ENCODE results near the gene EEFSEC. TPM values are rescaled to one million over a fixed set of nuclear protein-coding genes. Genes with fewer than 3 reads are reported as not detected.

Gene EEFSEC
- total RNA-seq, 1 experiment from 2014 or later, result 14.0 TPM

DNA sequence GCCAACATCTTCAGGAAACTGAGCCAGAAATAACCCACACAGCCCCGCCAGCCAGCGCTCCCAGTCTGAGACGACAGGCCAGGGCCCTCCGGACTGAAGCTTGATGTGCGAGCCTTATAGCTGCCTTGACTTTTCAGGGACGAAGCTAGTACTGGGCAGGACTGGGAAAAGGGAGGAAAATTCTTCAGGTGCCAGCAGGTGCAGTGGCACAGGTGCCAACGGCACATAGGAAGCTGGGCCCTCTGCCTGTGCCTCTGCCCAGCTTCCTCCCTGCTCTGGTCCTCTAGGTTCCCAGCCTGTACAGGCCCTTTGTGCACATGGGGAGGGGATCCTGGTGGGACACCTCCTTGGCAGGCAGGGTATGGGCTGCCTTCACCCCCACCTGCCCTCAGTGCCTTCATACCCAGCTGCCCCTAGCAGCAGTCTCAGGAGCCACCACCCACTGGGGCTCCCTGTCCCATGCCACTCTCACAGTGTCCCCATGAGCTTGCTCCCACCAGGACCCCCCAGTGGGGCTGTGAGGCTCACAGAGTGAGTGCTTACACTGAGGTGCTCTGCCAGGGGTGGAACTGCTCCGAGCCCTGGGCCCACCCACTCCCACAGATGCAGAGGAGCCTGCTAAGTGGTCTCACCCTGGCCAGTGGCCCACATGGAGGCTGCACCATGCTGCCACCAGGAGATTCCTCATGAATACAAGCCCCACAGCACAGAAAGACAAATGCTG lies 252.4 kb downstream of the EEFSEC start:
- Mint-ChIP-seq H3K27ac (ENCODE audit: unreplicated experiment) (no peak overlapping the region), H3K4me3 (ENCODE audit: unreplicated experiment) (no peak overlapping the region), H3K4me1 (ENCODE audit: low read depth, unreplicated experiment) (no peaks in the 10 kb centered on the region), H3K27me3 (ENCODE audit: insufficient read depth, unreplicated experiment) (no peaks in the 10 kb centered on the region), H3K9me3 (ENCODE audit: unreplicated experiment) (no peaks in the 10 kb centered on the region), H3K36me3 (ENCODE audit: insufficient read depth, unreplicated experiment) (no peaks in the 10 kb centered on the region)
- Histone ChIP-seq H3K36me3 (ENCODE audit: control insufficient read depth, insufficient read depth, low read length) (no peaks in the 10 kb centered on the region), H3K4me3 (ENCODE audit: low read depth, low read length) (no peak overlapping the region), H3K27me3 (replicated peaks; ENCODE audit: control insufficient read depth, insufficient read depth, low read length) (no peaks in the 10 kb centered on the region), H3K4me1 (no peaks in the 10 kb centered on the region), H3K9me3 (no peaks in the 10 kb centered on the region)
- intact Hi-C loops (cut with micrococcal nuclease; ENCODE audit: unreplicated experiment), result no loop called here
- no TSS peak for BruUV-seq (replicated peaks)
- no peak for TF ChIP-seq CTCF (IDR thresholded peaks at IDR 0.05; ENCODE audit: insufficient read depth in 1 of 2, low read depth in 1 of 2, low read length in 1 of 2, severe bottlenecking in 1 of 2, unreplicated experiment in 1 of 2)
- POLR2A ChIA-PET, result no interaction called here
- no peak for DNase-seq
- CTCF ChIA-PET, result no interaction called here

GRCh38 chr3:128407247-128407646 lies 254.0 kb downstream of the EEFSEC start:
- no TSS peak for BruUV-seq (replicated peaks)

GRCh38 chr3:128408012-128408692 lies 254.9 kb downstream of the EEFSEC start:
- Histone ChIP-seq H3K27me3 (replicated peaks; ENCODE audit: control insufficient read depth, insufficient read depth, low read length) (no peaks in the 10 kb centered on the region), H3K36me3 (ENCODE audit: control insufficient read depth, insufficient read depth, low read length) (no peaks in the 10 kb centered on the region), H3K9me3 (no peaks in the 10 kb centered on the region), H3K4me1 (peaks cover 13% of the 10 kb centered on the region), H3K4me3 (ENCODE audit: low read depth, low read length) (no peak overlapping the region)
- Mint-ChIP-seq H3K27me3 (ENCODE audit: insufficient read depth, unreplicated experiment) (no peaks in the 10 kb centered on the region), H3K27ac (ENCODE audit: unreplicated experiment) (no peak overlapping the region), H3K36me3 (ENCODE audit: insufficient read depth, unreplicated experiment) (no peaks in the 10 kb centered on the region), H3K4me1 (ENCODE audit: low read depth, unreplicated experiment) (peaks cover 9% of the 10 kb centered on the region), H3K4me3 (ENCODE audit: unreplicated experiment) (no peak overlapping the region), H3K9me3 (ENCODE audit: unreplicated experiment) (no peaks in the 10 kb centered on the region)
- intact Hi-C loops (cut with micrococcal nuclease; ENCODE audit: unreplicated experiment), result no loop called here
- CTCF ChIA-PET, result no interaction called here
- BruUV-seq (replicated peaks), result no TSS peak
- DNase-seq, result no peak
- no peak for TF ChIP-seq CTCF (IDR thresholded peaks at IDR 0.05; ENCODE audit: insufficient read depth in 1 of 2, low read depth in 1 of 2, low read length in 1 of 2, severe bottlenecking in 1 of 2, unreplicated experiment in 1 of 2)
- POLR2A ChIA-PET, result no interaction called here

More at GRCh38 chr3:128407247-128407646, 254.0 kb downstream of the EEFSEC start:
- POLR2A ChIA-PET, result no interaction called here
- Mint-ChIP-seq H3K36me3 (ENCODE audit: insufficient read depth, unreplicated experiment) (no peaks in the 10 kb centered on the region), H3K27ac (ENCODE audit: unreplicated experiment) (no peak overlapping the region), H3K9me3 (ENCODE audit: unreplicated experiment) (no peaks in the 10 kb centered on the region), H3K4me3 (ENCODE audit: unreplicated experiment) (no peak overlapping the region), H3K27me3 (ENCODE audit: insufficient read depth, unreplicated experiment) (no peaks in the 10 kb centered on the region), H3K4me1 (ENCODE audit: low read depth, unreplicated experiment) (peaks cover 8% of the 10 kb centered on the region)
- no peaks in the 10 kb centered on the region for H3K27me3 ChIP-seq (replicated peaks; ENCODE audit: control insufficient read depth, insufficient read depth, low read length)
- TF ChIP-seq CTCF (IDR thresholded peaks at IDR 0.05; ENCODE audit: insufficient read depth in 1 of 2, low read depth in 1 of 2, low read length in 1 of 2, severe bottlenecking in 1 of 2, unreplicated experiment in 1 of 2), result no peak
- H3K4me3 ChIP-seq (ENCODE audit: low read depth, low read length), result no peak overlapping the region
- DNase-seq, result no peak
- intact Hi-C loops (cut with micrococcal nuclease; ENCODE audit: unreplicated experiment), result no loop called here
- CTCF ChIA-PET, result no interaction called here
- peaks cover 12% of the 10 kb centered on the region for H3K4me1 ChIP-seq
- no peaks in the 10 kb centered on the region for H3K36me3 ChIP-seq (ENCODE audit: control insufficient read depth, insufficient read depth, low read length)
- no peaks in the 10 kb centered on the region for H3K9me3 ChIP-seq
